Neural cell (in vitro differentiated cells): ENCODE data around the gene CD83. TPM values are rescaled to one million over a fixed set of nuclear protein-coding genes. Genes with fewer than 3 reads are reported as not detected.

Experiments
- H2AFZ ChIP-seq: fragments of 200-600, 300-800 bp; sonication (generic), shearing (Covaris generic); 2 replicates; pipeline ENCODE4 v1.6.0; 2014; ENCODE audit warnings: low read depth, mild to moderate bottlenecking, antibody characterized with exemption, low read length, moderate library complexity
- H3F3A ChIP-seq: fragments of 200-600 bp; shearing (Covaris generic); 2 replicates; pipeline ENCODE4 v1.6.1; 2016; ENCODE audit warnings: mild to moderate bottlenecking, moderate library complexity, mixed read lengths, antibody characterized with exemption, low read length; ENCODE audit not compliant: insufficient read depth, poor library complexity, severe bottlenecking
- H3K27ac ChIP-seq: fragments of 200-600, 300-800 bp; sonication (generic), shearing (Covaris generic); 2 replicates; pipeline ENCODE4 v1.5.1; 2014; ENCODE audit warnings: mild to moderate bottlenecking, low read length, moderate library complexity
- H3K27me3 ChIP-seq: fragments of 300-800, 200-600 bp; sonication (generic), shearing (Covaris generic); 2 replicates; pipeline ENCODE4 v1.6.0; 2014; ENCODE audit warnings: mild to moderate bottlenecking, low read depth, low read length, moderate library complexity; ENCODE audit not compliant: insufficient read depth
- H3K36me3 ChIP-seq: fragments of 300-800, 200-600 bp; sonication (generic), shearing (Covaris generic); 2 replicates; pipeline ENCODE4 v1.5.1; 2014; ENCODE audit warnings: mild to moderate bottlenecking, antibody characterized with exemption, low read length, moderate library complexity; ENCODE audit not compliant: insufficient read depth
- H3K4me2 ChIP-seq: fragments of 300-800, 200-600 bp; sonication (generic), shearing (Covaris generic); 2 replicates; pipeline ENCODE4 v1.6.0; 2014; ENCODE audit warnings: mild to moderate bottlenecking, low read length
- H3K4me3 ChIP-seq: fragments of 300-800, 200-600 bp; sonication (generic), shearing (Covaris generic); 2 replicates; pipeline ENCODE4 v1.5.1; 2014; ENCODE audit warnings: mild to moderate bottlenecking, low read length, moderate library complexity
- H3K79me2 ChIP-seq: fragments of 200-600 bp; shearing (Covaris generic); replicated peaks from 2 replicates; pipeline ENCODE4 v1.6.0; 2014; ENCODE audit warnings: mild to moderate bottlenecking, low read length, moderate library complexity; ENCODE audit not compliant: insufficient read depth
- H3K9ac ChIP-seq: fragments of 300-800, 200-600 bp; sonication (generic), shearing (Covaris generic); 2 replicates; pipeline ENCODE4 v1.6.1; 2016; ENCODE audit warnings: mild to moderate bottlenecking, low read length, mixed read lengths
- H3K9me2 ChIP-seq: fragments of 200-600 bp; shearing (Covaris generic); 2 replicates; pipeline ENCODE4 v1.6.1; 2016; ENCODE audit warnings: mild to moderate bottlenecking, low read length, mixed read lengths; ENCODE audit not compliant: insufficient read depth
- H3K9me3 ChIP-seq: fragments of 200-600, 300-800 bp; sonication (generic), shearing (Covaris generic); 2 replicates; pipeline ENCODE4 v1.6.1; 2016; ENCODE audit warnings: mild to moderate bottlenecking, mixed run types, low read length, moderate library complexity, mixed read lengths
- H4K20me1 ChIP-seq: fragments of 200-600 bp; shearing (Covaris generic); 2 replicates; pipeline ENCODE4 v1.6.1; 2016; ENCODE audit warnings: mild to moderate bottlenecking, mixed run types; ENCODE audit not compliant: insufficient read depth
- CTCF ChIP-seq: fragments of 450-650 bp; IDR thresholded peaks from 2 replicates; pipeline ENCODE4 v1.5.1; 2014; ENCODE audit warnings: antibody characterized with exemption, mild to moderate bottlenecking, moderate library complexity; ENCODE audit not compliant: poor library complexity, severe bottlenecking
- EP300 ChIP-seq: fragments of 450-650 bp; conservative IDR thresholded peaks from 2 replicates; pipeline ENCODE4 v1.6.1; 2014; ENCODE audit warnings: antibody characterized with exemption, mild to moderate bottlenecking, moderate library complexity; ENCODE audit not compliant: poor library complexity, severe bottlenecking
- EZH2 ChIP-seq: fragments of 200-600, 300-800 bp; shearing (Covaris generic), sonication (generic); IDR thresholded peaks from 2 replicates; pipeline ENCODE4 v1.6.1; 2014; ENCODE audit warnings: antibody characterized with exemption, low read length, borderline replicate concordance, mild to moderate bottlenecking; ENCODE audit not compliant: insufficient read depth, poor library complexity, severe bottlenecking
- MXI1 ChIP-seq: fragments of 450-650 bp; conservative IDR thresholded peaks from 2 replicates; pipeline ENCODE4 v1.6.1; 2014; ENCODE audit warnings: antibody characterized with exemption, mild to moderate bottlenecking; ENCODE audit not compliant: poor library complexity, severe bottlenecking
- POLR2AphosphoS5 ChIP-seq: IDR thresholded peaks from 2 replicates; pipeline ENCODE4 v1.6.1; 2012
- RAD21 ChIP-seq: fragments of 450-650 bp; conservative IDR thresholded peaks from 2 replicates; pipeline ENCODE4 v1.6.1; 2014; ENCODE audit warnings: antibody characterized with exemption, mild to moderate bottlenecking, moderate library complexity
- REST ChIP-seq: IDR thresholded peaks from 2 replicates; pipeline ENCODE4 v1.6.1; 2012; ENCODE audit warnings: borderline replicate concordance
- SMC3 ChIP-seq: fragments of 450-650 bp; conservative IDR thresholded peaks from 2 replicates; pipeline ENCODE4 v1.6.1; 2014; ENCODE audit warnings: antibody characterized with exemption, mild to moderate bottlenecking, moderate library complexity; ENCODE audit not compliant: poor library complexity
- TAF1 ChIP-seq: IDR thresholded peaks from 2 replicates; pipeline ENCODE4 v1.6.1; 2012; ENCODE audit warnings: low read depth
- polyA plus RNA-seq: library from polyadenylated mRNA; depleted of rRNA; stranded (reverse); fragments of >200 nt; gene quantifications from 2 replicates; pipeline ENCODE4 v1.2.3, GENCODE V29; 2014

Gene CD83
- polyA plus RNA-seq, 1 donor from 2014 or later = 17.0 TPM

DNA sequence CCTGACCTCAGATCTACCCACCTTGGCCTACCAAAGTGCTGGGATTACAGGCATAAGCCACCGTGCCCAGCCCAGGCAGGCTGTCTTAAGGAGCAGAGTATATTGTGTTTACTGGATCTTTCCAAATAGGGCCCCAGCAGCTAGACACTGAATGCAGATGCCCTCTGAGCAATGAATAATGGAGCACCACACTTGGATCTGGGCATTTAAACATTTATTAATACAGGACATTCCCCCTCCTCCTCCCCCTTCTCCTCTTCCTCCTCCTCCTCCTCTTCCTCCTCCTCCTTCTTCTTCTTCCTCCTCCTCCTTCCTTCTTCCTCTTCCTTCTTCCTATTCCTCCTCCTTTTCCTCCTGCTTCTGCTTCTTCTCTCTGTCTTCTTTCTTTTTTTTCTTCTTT lies 34.2 kb downstream of the CD83 start:
- TF ChIP-seq RAD21 (no peak), EZH2 (no peak), POLR2AphosphoS5 (no peak), SMC3 (no peak), CTCF (no peak), TAF1 (no peak), EP300 (no peak), REST (no peak), MXI1 (no peak)
- no peak overlapping the region for H3K27ac ChIP-seq

DNA sequence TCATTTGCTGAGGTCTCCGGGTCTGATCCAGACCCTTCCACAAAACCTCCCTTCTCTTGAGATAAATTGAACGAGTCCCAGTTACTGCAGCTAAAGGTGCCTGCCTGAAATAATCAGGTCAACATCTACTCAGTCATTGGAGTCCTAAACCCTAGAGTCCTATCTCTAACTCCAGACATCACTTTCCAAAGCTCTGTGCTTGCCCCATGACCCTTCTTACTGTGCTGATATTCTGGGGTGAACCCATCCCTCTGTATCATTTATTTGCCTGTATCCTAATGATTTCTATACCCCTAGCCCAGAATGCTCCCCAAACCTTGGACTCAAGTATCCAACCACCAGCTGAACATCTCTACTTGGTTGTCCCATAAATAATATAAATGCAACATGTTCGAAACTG lies 35.7 kb downstream of the CD83 start:
- Histone ChIP-seq H3K4me2 (no peak overlapping the region), H3K79me2 (no peaks in the 10 kb centered on the region), H3F3A (no peaks in the 10 kb centered on the region), H3K9me3 (no peaks in the 10 kb centered on the region), H2AFZ (no peak overlapping the region), H3K27ac (no peak overlapping the region), H3K36me3 (no peaks in the 10 kb centered on the region), H3K4me3 (no peak overlapping the region), H3K9ac (no peak overlapping the region), H3K27me3 (no peaks in the 10 kb centered on the region), H3K9me2 (no peaks in the 10 kb centered on the region), H4K20me1 (no peaks in the 10 kb centered on the region)
- no peak for TF ChIP-seq REST
- no peak for TF ChIP-seq RAD21
- no peak for TF ChIP-seq SMC3
- no peak for TF ChIP-seq CTCF
- TF ChIP-seq POLR2AphosphoS5 = no peak
- no peak for TF ChIP-seq EZH2
- TF ChIP-seq TAF1 = no peak
- no peak for TF ChIP-seq EP300
- no peak for TF ChIP-seq MXI1

More for the DNA sequence above, 34.2 kb downstream of the CD83 start:
- Histone ChIP-seq H2AFZ (no peak overlapping the region), H3K4me3 (no peak overlapping the region), H3K36me3 (no peaks in the 10 kb centered on the region), H3K79me2 (no peaks in the 10 kb centered on the region), H3K4me2 (no peak overlapping the region), H3K9ac (no peak overlapping the region), H4K20me1 (no peaks in the 10 kb centered on the region), H3K9me3 (no peaks in the 10 kb centered on the region), H3K27me3 (no peaks in the 10 kb centered on the region), H3F3A (no peaks in the 10 kb centered on the region), H3K9me2 (no peaks in the 10 kb centered on the region)
